Measurements from ENCODE around the gene FMNL2. TPM values are rescaled to one million over a fixed set of nuclear protein-coding genes. Genes with fewer than 3 reads are reported as not detected.

The FMNL2 gene
- total RNA-seq, 1 experiment from 2014 or later = 33.6 TPM

GRCh38 chr2:152613235-152613634, 278.3 kb downstream of the FMNL2 start:
- no peaks in the 10 kb centered on the region for H3K27me3 Mint-ChIP-seq (ENCODE audit: low read depth)
- no peak overlapping the region for H2AFZ ChIP-seq (ENCODE audit: low read length)
- H4K5ac ChIP-seq (ENCODE audit: insufficient read length, low read depth, low read length) = no peak overlapping the region
- peaks cover 15 to 44% (median 44%) of the 10 kb centered on the region in 3 experiments; a peak in 6 of 7 replicates for H3K36me3 Mint-ChIP-seq (ENCODE audit: insufficient read depth in 1 of 3, low read depth in 3 of 3)
- no peaks in the 10 kb centered on the region for H3K9me3 ChIP-seq (ENCODE audit: control insufficient read depth, low read depth, low read length)
- no peak overlapping the region for H3K56ac ChIP-seq (ENCODE audit: insufficient read length, low read depth, low read length)
- H3K27ac Mint-ChIP-seq = peak overlapping the region in 1 of 3 experiments; percentile 10; a peak in 1 of 7 replicates
- H2BK5ac ChIP-seq (ENCODE audit: insufficient read length, low read length) = no peak overlapping the region
- H4K91ac ChIP-seq (ENCODE audit: insufficient read length, low read depth, low read length) = no peak overlapping the region
- H3K4me2 ChIP-seq (ENCODE audit: insufficient read depth, insufficient read length, low read length) = no peak overlapping the region
- no peaks in the 10 kb centered on the region for H3K27me3 ChIP-seq (ENCODE audit: insufficient read depth, low read length)
- no peak overlapping the region for H2AK5ac ChIP-seq (ENCODE audit: insufficient read length, low read length)
- no peak overlapping the region for H3K9ac ChIP-seq (ENCODE audit: extremely low read depth, insufficient read length, low read length)
- TF ChIP-seq CTCF (conservative IDR thresholded peaks at IDR 0.05) = no peak
- no peak overlapping the region for H2BK12ac ChIP-seq (ENCODE audit: insufficient read length, low read depth, low read length)
- no peaks in the 10 kb centered on the region for H3K9me3 Mint-ChIP-seq
- H3K14ac ChIP-seq (ENCODE audit: insufficient read depth, low read length) = no peak overlapping the region
- H3K4me3 Mint-ChIP-seq = no peak overlapping the region
- H3K4ac ChIP-seq (ENCODE audit: low read depth, low read length) = no peak overlapping the region
- no peaks in the 10 kb centered on the region for H3K4me1 Mint-ChIP-seq
- no peak overlapping the region for H2BK120ac ChIP-seq (ENCODE audit: low read depth, low read length, poor library complexity, severe bottlenecking)
- H3K18ac ChIP-seq (ENCODE audit: insufficient read length, low read depth, low read length) = no peak overlapping the region
- no peak overlapping the region for H3K23ac ChIP-seq (ENCODE audit: insufficient read length, low read depth, low read length)
- no peak overlapping the region for H2BK20ac ChIP-seq (ENCODE audit: low read depth, low read length, poor library complexity, severe bottlenecking)
- no peak overlapping the region for H3T11ph ChIP-seq (ENCODE audit: low read length)
- H3K4me1 ChIP-seq (ENCODE audit: insufficient read depth, low read length) = no peaks in the 10 kb centered on the region
- H3K27ac ChIP-seq (ENCODE audit: insufficient read length, low read depth, low read length) = no peak overlapping the region
- H3K79me2 ChIP-seq (ENCODE audit: insufficient read depth, low read length) = no peaks in the 10 kb centered on the region
- no peak for DNase-seq
- no peak overlapping the region for H2BK15ac ChIP-seq (ENCODE audit: low read depth, low read length)
- H4K8ac ChIP-seq (replicated peaks; ENCODE audit: insufficient read length, low read depth, low read length) = no peak overlapping the region
- no CpG with 5 or more reads among the region's 2 CpGs for WGBS (ENCODE audit: extremely low coverage, insufficient read length, low lambda C conversion rate)
- H3K23me2 ChIP-seq (ENCODE audit: insufficient read length, low read depth, low read length, poor library complexity, severe bottlenecking) = no peaks in the 10 kb centered on the region
- H4K20me1 ChIP-seq (ENCODE audit: control insufficient read depth, insufficient read depth, insufficient read length) = no peaks in the 10 kb centered on the region
- no peaks in the 10 kb centered on the region for H3K79me1 ChIP-seq (ENCODE audit: insufficient read depth, low read depth, low read length, poor library complexity, severe bottlenecking)

All from H9 (cell line).